T-helper 1 cell treated with Interleukin-12 subunit alpha and Interleukin-12 subunit beta and Interleukin-4 antibody, amounts not matched to agents 30 μg/mL and 1 μg/mL, for 36 hours (primary cell): ENCODE measurements around the gene ALAS1.

Experiments
- H3K27ac Mint-ChIP-seq: one replicate; pipeline ENCODE4 v1.8.0; 2021; ENCODE audit warnings: mild to moderate bottlenecking, mixed read lengths
- H3K27me3 Mint-ChIP-seq: one replicate; pipeline ENCODE4 v1.8.0; 2021; ENCODE audit warnings: low read depth, mixed read lengths
- H3K36me3 Mint-ChIP-seq: one replicate; pipeline ENCODE4 v1.8.0; 2021; ENCODE audit warnings: low read depth, mixed read lengths
- H3K4me1 Mint-ChIP-seq: one replicate; pipeline ENCODE4 v1.8.0; 2021; ENCODE audit warnings: low read depth, mixed read lengths
- H3K4me3 Mint-ChIP-seq: one replicate; pipeline ENCODE4 v1.8.0; 2021; ENCODE audit warnings: mild to moderate bottlenecking, moderate library complexity, mixed read lengths
- H3K9me3 Mint-ChIP-seq: one replicate; pipeline ENCODE4 v1.8.0; 2021; ENCODE audit warnings: mixed read lengths

The ALAS1 gene

DNA sequence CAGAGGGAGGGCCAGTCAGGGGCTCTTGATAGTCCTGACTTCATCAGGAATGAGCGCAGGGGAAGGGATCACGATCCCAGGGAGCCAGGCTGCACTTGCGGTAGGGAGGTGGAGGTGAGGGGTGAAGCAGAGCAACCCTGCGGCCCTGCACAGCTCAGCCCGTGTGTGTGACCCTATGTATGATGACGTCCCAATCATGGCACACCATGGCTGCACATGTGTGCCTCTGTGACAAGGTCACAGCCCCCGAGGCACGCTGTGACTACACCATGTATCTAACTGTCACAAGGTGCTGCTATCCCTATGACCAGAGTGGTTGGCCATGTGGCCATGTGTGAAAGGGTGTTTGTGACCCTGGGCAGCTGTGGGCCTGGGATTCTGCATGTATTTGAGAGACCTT, 13.3 kb upstream of the ALAS1 start:
- Mint-ChIP-seq H3K27me3 (peaks cover 6% of the 10 kb centered on the region), H3K4me1 (peaks cover 13% of the 10 kb centered on the region), H3K27ac (no peak overlapping the region), H3K4me3 (no peak overlapping the region), H3K9me3 (no peaks in the 10 kb centered on the region), H3K36me3 (no peaks in the 10 kb centered on the region)

DNA sequence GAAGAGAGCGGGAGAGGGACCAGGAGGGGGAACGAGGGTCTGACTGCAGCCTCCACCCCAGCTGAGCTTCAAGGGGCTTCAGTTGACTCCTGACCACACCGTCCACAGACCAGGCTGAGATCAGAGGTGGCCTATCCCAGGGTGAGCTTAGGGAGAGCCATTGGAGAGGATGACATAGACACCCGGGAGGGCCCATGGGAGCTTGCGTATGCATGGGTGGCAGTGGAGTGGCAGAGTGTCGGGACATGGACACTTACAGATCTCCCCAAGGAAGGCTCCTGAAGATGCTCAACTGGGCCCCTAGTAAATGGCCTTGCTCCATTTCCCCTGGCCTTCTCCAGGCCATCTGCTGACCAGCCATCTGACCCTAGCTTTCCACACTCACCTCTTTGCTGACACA, 12.6 kb upstream of the ALAS1 start:
- Mint-ChIP-seq H3K27ac (no peak overlapping the region), H3K4me3 (no peak overlapping the region), H3K9me3 (no peaks in the 10 kb centered on the region)

DNA sequence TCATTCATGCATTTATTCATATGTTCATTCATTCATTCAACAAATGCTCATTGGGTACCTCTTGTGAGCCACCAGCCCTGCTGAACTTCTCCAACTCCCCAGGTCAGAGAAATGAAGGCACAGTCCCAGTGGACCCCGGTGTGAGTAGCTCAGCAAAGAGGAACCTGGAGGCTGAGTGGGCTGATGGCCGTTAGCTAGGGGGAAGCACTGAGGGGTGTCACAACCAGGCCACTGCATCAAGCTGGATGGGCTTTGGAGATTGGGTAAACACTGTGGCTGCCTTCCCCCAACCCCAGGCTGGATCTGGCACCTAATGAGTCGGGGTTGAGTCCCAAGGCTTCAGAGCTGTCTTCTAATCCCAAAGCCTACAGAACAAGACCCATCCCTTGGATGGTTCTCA, 12.1 kb upstream of the ALAS1 start:
- Mint-ChIP-seq H3K27me3 (peaks cover 6% of the 10 kb centered on the region), H3K27ac (no peak overlapping the region), H3K4me1 (peaks cover 16% of the 10 kb centered on the region), H3K4me3 (no peak overlapping the region), H3K9me3 (no peaks in the 10 kb centered on the region), H3K36me3 (no peaks in the 10 kb centered on the region)

More for the DNA sequence above, 12.6 kb upstream of the ALAS1 start:
- Mint-ChIP-seq H3K27me3 (peaks cover 6% of the 10 kb centered on the region), H3K4me1 (peaks cover 16% of the 10 kb centered on the region), H3K36me3 (no peaks in the 10 kb centered on the region)

DNA sequence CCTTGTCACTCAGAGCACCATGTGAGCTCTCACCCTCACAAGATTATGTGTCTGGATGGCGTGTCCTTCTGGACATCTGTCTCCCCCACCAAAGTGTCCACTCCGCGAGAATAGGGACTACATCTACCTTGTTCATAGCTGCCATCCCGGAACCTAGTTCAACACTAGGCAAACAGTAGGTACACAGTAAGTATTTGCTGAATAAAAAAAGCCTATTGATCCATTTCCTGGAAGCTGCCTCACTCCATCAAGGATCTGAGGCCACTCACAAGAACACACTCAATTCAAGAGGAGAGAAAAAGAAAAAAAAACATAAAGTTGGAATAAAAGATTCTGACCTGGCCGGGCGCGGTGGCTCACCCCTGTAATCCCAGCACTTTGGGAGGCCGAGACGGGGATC, 11.2 kb upstream of the ALAS1 start:
- H3K27ac Mint-ChIP-seq = no peak overlapping the region
- H3K9me3 Mint-ChIP-seq = no peaks in the 10 kb centered on the region
- H3K4me3 Mint-ChIP-seq = no peak overlapping the region
- no peaks in the 10 kb centered on the region for H3K36me3 Mint-ChIP-seq
- peaks cover 16% of the 10 kb centered on the region for H3K4me1 Mint-ChIP-seq
- H3K27me3 Mint-ChIP-seq = peaks cover 6% of the 10 kb centered on the region

DNA sequence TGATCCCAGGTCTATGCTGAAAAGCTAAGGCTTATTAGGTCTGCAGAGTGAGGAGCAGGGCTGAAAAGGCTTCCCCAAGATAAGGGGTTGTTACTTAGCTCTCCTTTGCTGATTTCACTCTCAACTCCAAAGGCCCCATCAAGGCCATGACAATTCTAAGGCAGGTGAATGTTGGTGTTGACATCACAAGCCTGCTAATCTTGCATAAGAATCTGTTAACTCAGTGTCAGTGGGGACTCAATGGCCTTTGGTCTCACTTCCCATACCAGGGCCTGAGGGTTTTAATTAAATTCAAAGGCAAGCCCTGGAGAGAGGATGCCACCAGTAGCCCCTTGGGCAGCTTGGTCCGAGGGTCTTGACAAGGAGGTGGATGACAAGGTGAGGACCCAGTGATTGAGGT, 9.4 kb upstream of the ALAS1 start:
- Mint-ChIP-seq H3K27ac (no peak overlapping the region), H3K4me3 (no peak overlapping the region), H3K4me1 (peaks cover 16% of the 10 kb centered on the region), H3K36me3 (no peaks in the 10 kb centered on the region), H3K9me3 (no peaks in the 10 kb centered on the region), H3K27me3 (no peaks in the 10 kb centered on the region)

DNA sequence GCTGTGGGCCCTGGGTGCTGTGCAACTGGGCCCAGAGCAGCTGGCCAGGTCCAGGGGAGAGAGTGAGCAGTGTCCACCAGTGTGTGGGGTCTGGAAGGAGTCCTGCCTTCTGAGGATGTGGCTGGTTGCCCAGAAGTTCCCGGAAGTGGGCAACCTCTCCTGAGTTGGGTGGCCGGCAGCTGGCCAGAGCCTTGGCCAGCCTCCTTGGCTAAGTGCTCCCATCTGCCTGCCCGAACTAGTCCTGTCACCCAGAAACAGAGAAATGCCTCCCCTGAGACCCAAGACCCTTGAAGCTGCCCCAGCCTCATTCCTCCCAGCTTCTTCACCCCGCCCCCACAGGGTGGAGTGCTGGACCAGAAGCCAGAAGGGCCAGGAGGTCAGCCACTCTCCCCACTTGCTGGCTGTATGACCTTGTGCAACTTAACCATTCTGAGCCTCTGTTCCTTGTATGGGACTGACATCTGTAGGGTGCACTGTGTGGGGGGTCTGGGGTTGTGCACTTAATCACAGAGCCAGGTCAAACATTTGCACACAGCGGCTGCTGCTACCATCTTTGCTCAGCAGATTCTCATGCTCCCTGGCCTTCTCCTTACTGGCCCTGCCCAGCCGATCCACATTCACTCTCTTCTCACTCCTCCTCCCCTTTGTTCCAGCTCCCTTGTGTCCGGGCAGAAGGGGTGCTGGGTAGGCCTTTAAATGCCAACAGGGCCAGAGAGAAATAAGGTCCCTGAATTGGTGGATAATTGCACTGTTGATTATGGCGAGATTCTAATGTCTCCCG, 7.5 kb upstream of the ALAS1 start:
- Mint-ChIP-seq H3K4me3 (no peak overlapping the region), H3K9me3 (no peaks in the 10 kb centered on the region), H3K27me3 (no peaks in the 10 kb centered on the region), H3K27ac (no peak overlapping the region), H3K36me3 (no peaks in the 10 kb centered on the region), H3K4me1 (peaks cover 16% of the 10 kb centered on the region)

DNA sequence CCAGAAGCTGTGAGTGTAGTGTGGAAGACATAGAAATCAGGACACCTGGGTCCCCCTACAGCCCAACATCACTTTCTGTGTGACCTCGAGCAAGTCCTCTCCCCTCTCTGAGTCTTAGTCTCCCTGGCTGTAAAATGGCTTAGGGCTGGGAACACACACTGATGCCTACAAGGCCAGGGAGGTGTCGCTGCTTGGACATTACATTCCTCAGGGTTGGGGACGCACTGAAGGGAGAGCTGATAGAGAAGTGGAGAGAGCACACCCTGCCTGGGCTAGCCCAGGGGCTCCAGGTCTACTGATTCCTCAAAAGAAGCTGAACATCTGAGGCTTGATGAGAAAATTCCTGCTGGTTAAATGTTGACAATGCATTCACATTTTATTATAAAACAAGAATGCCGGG, 6.3 kb upstream of the ALAS1 start:
- Mint-ChIP-seq H3K4me3 (no peak overlapping the region), H3K9me3 (no peaks in the 10 kb centered on the region), H3K27me3 (no peaks in the 10 kb centered on the region), H3K36me3 (no peaks in the 10 kb centered on the region), H3K4me1 (peaks cover 21% of the 10 kb centered on the region), H3K27ac (no peak overlapping the region)

DNA sequence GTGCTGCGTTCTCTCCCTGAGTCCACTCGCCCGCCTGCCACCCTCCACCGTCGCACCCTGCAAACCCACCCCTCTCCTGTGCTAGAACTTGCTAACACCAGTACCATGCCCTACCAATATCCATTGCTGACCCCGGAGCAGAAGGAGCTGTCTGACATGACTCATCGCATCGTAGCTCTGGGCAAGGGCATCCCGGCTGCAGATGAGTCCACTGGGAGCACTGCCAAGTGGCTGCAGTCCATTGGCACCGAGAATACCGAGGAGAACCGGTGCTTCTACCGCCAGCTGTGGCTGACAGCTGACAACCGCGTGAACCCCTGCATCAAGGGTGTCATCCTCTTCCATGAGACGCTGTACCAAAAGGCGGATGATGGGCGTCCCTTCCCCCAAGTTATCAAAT, 4.9 kb upstream of the ALAS1 start:
- Mint-ChIP-seq H3K27me3 (no peaks in the 10 kb centered on the region), H3K27ac (peak overlapping the region; percentile 11), H3K9me3 (no peaks in the 10 kb centered on the region)

DNA sequence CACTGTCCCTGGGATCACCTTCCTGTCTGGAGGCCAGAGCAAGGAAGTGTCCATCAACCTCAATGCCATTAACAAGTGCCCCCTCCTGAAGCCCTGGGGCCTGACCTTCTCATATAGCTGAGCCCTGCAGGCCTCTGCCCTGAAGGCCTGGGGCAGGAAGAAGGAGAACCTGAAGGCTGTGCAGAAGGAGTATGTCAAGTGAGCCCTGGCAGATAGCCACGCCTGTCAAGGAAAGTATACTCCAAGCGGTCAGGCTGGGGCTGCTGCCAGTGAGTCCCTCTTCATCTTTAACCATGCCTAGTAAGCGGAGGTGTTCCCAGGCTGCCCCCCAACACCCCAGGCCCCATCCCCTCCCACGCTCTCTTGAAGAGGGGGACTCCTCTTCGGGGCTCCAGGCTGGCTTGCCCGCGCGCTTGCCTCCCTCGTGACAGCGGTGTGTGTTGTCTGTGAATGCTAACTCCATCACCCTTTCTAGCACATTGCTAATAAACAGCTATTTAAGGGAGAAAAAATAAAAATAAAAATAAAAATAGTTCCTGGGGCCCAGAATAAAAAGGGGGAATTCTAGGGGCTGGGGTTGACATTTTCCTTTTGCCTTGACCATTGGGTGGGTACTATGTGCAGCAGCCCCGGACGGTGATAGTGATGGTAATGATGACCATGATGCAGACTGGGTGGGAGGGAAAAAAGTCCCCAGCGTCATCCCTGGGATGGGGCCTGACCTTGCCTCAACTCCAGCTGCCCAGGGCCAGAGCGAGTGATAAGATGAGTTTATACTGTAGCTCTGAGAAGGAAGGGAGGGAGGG, 3.3 kb upstream of the ALAS1 start:
- peaks cover 12% of the 10 kb centered on the region for H3K36me3 Mint-ChIP-seq
- no peak overlapping the region for H3K27ac Mint-ChIP-seq
- H3K9me3 Mint-ChIP-seq = no peaks in the 10 kb centered on the region
- peaks cover 28% of the 10 kb centered on the region for H3K4me1 Mint-ChIP-seq
- no peaks in the 10 kb centered on the region for H3K27me3 Mint-ChIP-seq
- no peak overlapping the region for H3K4me3 Mint-ChIP-seq

More for the DNA sequence above, 4.9 kb upstream of the ALAS1 start:
- H3K4me1 Mint-ChIP-seq = peaks cover 32% of the 10 kb centered on the region
- H3K36me3 Mint-ChIP-seq = no peaks in the 10 kb centered on the region
- H3K4me3 Mint-ChIP-seq = no peak overlapping the region

DNA sequence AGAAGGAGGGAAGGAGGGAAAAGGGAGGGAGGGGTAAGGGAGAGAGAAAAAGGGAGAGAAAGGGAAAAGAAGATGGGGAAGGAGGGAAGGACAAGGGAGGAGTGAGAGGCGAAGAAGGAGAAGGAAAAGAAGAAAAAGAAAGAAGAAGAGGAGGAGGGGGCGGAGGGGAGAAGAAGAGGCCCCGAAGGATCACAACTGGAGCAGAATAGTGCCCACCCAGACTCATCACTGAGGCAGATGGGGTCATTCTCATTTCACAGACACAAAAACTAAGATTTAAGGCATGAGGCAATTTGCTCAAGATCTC, 2.7 kb upstream of the ALAS1 start:
- Mint-ChIP-seq H3K36me3 (peaks cover 15% of the 10 kb centered on the region), H3K27ac (no peak overlapping the region), H3K9me3 (no peaks in the 10 kb centered on the region), H3K4me3 (no peak overlapping the region), H3K27me3 (no peaks in the 10 kb centered on the region), H3K4me1 (peaks cover 28% of the 10 kb centered on the region)

DNA sequence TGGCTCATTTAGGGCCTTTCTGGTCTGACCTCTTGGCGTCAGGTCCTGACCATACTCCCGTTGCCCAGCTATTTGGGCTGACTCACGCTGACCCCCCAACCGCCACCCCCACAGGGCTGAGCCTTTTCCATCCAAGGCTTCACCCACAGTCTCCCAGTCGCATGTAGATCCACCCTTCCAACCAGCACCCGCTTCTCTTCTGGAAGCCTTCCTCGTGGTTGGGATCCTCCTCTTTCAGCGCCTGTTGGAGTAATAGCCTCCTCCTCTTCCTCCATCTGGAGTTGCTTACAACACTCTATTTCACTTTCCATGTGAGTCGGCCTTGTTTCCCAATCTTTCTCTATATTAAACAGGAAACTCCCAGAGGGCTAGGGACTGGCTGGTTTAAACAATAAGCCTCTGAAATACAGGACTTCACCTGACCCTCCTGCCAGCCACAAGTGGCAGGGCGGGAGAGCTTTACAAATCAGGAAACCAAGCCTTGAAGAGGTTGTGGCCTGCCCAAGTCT, 2.1 kb upstream of the ALAS1 start:
- peaks cover 17% of the 10 kb centered on the region for H3K36me3 Mint-ChIP-seq
- no peak overlapping the region for H3K4me3 Mint-ChIP-seq
- H3K9me3 Mint-ChIP-seq = no peaks in the 10 kb centered on the region
- H3K27ac Mint-ChIP-seq = no peak overlapping the region
- no peaks in the 10 kb centered on the region for H3K27me3 Mint-ChIP-seq
- peaks cover 30% of the 10 kb centered on the region for H3K4me1 Mint-ChIP-seq

DNA sequence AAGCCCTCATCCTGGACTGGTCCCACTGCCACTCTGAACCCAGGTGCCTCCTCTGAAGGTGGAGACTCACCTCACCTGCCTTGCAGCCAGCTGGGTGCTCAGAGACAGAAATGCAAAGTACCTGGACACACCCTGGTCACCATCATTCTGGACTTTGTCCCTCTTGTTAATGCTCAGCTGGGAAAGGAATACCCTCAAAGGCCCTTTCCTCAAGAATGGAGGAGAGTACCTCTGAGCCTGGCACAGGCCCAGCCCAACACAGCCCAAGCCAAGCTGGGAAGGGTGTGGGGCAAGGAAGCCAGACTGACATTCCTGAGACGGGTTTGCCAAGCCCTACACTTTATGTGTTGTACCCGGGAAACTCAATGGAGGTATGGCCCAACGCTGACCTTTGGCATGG, 983 bp upstream of the ALAS1 start:
- Mint-ChIP-seq H3K36me3 (peaks cover 24% of the 10 kb centered on the region), H3K4me3 (no peak overlapping the region), H3K9me3 (no peaks in the 10 kb centered on the region), H3K27me3 (no peaks in the 10 kb centered on the region), H3K4me1 (peaks cover 40% of the 10 kb centered on the region), H3K27ac (peak overlapping the region; percentile 54)

DNA sequence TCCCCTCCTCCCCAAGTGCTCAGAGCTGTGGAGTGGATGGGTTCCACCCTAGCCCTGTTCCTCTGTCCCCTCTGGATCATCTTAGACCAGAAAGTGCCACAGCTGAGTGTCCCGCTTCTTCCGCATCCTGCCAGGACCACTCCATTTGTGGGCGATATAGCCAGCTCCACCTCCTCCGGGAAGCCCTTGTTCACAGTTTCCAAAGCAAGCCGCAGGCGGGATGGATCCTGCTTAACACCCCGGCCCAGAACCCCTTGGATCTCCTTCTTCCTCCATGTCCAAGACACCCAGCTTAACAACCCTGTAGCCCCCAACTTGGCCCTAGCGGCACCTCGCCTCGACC, 490 bp upstream of the ALAS1 start:
- Mint-ChIP-seq H3K4me1 (peaks cover 44% of the 10 kb centered on the region), H3K27ac (peak overlapping the region; percentile 78), H3K36me3 (peaks cover 27% of the 10 kb centered on the region), H3K27me3 (no peaks in the 10 kb centered on the region), H3K9me3 (no peaks in the 10 kb centered on the region), H3K4me3 (peak overlapping the region; percentile 100)

DNA sequence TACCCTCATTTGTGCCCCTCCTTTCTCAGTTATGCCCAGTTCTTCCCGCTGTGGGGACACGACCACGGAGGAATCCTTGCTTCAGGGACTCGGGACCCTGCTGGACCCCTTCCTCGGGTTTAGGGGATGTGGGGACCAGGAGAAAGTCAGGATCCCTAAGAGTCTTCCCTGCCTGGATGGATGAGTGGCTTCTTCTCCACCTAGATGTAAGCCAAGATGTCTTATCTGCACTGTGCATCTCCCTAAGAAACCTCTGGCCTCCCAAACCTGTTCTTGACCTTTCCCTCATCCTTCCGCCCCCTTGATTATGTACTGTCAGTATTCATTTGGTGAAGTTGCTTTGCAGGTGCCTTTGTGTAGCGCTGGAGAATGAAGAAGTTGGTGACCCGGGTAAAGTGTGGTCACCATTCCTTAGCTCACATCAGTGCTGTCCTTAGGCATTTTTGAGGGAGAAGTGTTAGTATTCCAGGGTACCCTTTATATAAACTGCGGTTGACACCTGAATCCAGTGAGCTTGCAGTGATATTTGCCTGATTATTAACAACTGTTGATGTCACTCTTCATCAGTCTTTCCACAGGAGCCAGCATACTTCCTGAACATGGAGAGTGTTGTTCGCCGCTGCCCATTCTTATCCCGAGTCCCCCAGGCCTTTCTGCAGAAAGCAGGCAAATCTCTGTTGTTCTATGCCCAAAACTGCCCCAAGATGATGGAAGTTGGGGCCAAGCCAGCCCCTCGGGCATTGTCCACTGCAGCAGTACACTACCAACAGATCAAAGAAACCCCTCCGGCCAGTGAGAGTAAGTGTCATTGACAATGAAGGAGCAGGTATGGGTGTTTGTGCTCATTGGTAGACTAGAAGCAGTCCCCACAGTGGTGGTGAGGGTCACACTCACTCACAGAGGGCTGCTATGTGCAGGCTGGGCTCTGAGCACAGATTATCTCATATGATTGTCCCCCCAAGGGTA, 966 bp downstream of the ALAS1 start:
- H3K4me3 Mint-ChIP-seq = peak overlapping the region; percentile 100
- H3K27me3 Mint-ChIP-seq = no peaks in the 10 kb centered on the region
- peak overlapping the region; percentile 99 for H3K27ac Mint-ChIP-seq
- peaks cover 38% of the 10 kb centered on the region for H3K36me3 Mint-ChIP-seq
- H3K9me3 Mint-ChIP-seq = no peaks in the 10 kb centered on the region
- H3K4me1 Mint-ChIP-seq = peaks cover 51% of the 10 kb centered on the region
